SU-DHL-6 (cell line): ENCODE results near the gene FAM13C.

Source experiments
- H2AFZ ChIP-seq: fragments of 200-600 bp; sonication (generic); 2 replicates; pipeline ENCODE4 v1.6.1; 2014; ENCODE audit warnings: low read depth, mild to moderate bottlenecking, moderate library complexity, mixed read lengths, antibody characterized with exemption, low read length; ENCODE audit not compliant: severe bottlenecking
- H3F3A ChIP-seq: fragments of 200-600 bp; shearing (Covaris generic); 2 replicates; pipeline ENCODE4 v1.6.0; 2016; ENCODE audit warnings: antibody characterized with exemption, mild to moderate bottlenecking; ENCODE audit not compliant: insufficient read depth
- H3K27ac ChIP-seq: fragments of 200-600 bp; sonication (generic); 2 replicates; pipeline ENCODE4 v1.5.1; 2016; ENCODE audit warnings: low read depth, mild to moderate bottlenecking, low read length, moderate library complexity, mixed read lengths
- H3K27me3 ChIP-seq: fragments of 200-600 bp; sonication (generic), shearing (Covaris generic); 2 replicates; pipeline ENCODE4 v1.6.0; 2014; ENCODE audit warnings: mild to moderate bottlenecking, low read length
- H3K36me3 ChIP-seq: fragments of 200-600 bp; sonication (generic); 2 replicates; pipeline ENCODE4 v1.6.1; 2014; ENCODE audit warnings: mild to moderate bottlenecking, low read length, mixed read lengths
- H3K4me2 ChIP-seq: fragments of 300-600, 200-600 bp; shearing (Covaris generic), sonication (generic); 2 replicates; pipeline ENCODE4 v1.6.0; 2014; ENCODE audit warnings: low read length, low read depth, mild to moderate bottlenecking; ENCODE audit not compliant: poor library complexity, severe bottlenecking
- H3K4me3 ChIP-seq: fragments of 200-600 bp; sonication (generic); 2 replicates; pipeline ENCODE4 v1.5.1; 2014; ENCODE audit warnings: antibody characterized with exemption, low read length, mild to moderate bottlenecking, mixed read lengths; ENCODE audit not compliant: insufficient read depth, poor library complexity, severe bottlenecking
- H3K79me2 ChIP-seq: fragments of 200-600 bp; sonication (generic); 2 replicates; pipeline ENCODE4 v1.6.1; 2014; ENCODE audit warnings: mild to moderate bottlenecking, low read length, moderate library complexity; ENCODE audit not compliant: insufficient read depth
- H3K9ac ChIP-seq: fragments of 200-600 bp; sonication (generic); 2 replicates; pipeline ENCODE4 v1.7.0; 2014; ENCODE audit warnings: mild to moderate bottlenecking, low read length
- H3K9me2 ChIP-seq: fragments of 200-600 bp; sonication (generic); replicated peaks from 2 replicates; pipeline ENCODE4 v1.6.1; 2014; ENCODE audit warnings: low read length; ENCODE audit not compliant: insufficient read depth
- H3K9me3 ChIP-seq: fragments of 200-600 bp; sonication (generic); 2 replicates; pipeline ENCODE4 v1.6.1; 2014; ENCODE audit warnings: low read length, mixed read lengths; ENCODE audit not compliant: insufficient read depth
- H4K20me1 ChIP-seq: fragments of 200-600 bp; sonication (generic); 2 replicates; pipeline ENCODE4 v1.6.1; 2014; ENCODE audit warnings: low read depth, mild to moderate bottlenecking, antibody characterized with exemption, low read length, moderate library complexity, mixed read lengths
- CTCF ChIP-seq: fragments of 200-600 bp; sonication (generic); IDR thresholded peaks from one replicate; pipeline ENCODE4 v1.5.1; 2017; ENCODE audit warnings: antibody characterized with exemption, mild to moderate bottlenecking, low read length, moderate library complexity; ENCODE audit not compliant: insufficient read depth, poor library complexity, severe bottlenecking
- EZH2phosphoT487 ChIP-seq: fragments of 200-600 bp; sonication (generic), shearing (Covaris generic); conservative IDR thresholded peaks from 2 replicates; pipeline ENCODE4 v1.6.1; 2018; ENCODE audit warnings: mild to moderate bottlenecking, antibody characterized with exemption, low read length, moderate library complexity, mixed read lengths

FAM13C gene

GRCh38 chr10:59337201-59337652 is 25.1 kb downstream of the FAM13C start:
- no peak overlapping the region for H3K4me2 ChIP-seq
- H3K27me3 ChIP-seq, result no peaks in the 10 kb centered on the region
- H3K9ac ChIP-seq, result no peak overlapping the region
- no peak overlapping the region for H3K4me3 ChIP-seq
- no peak overlapping the region for H2AFZ ChIP-seq
- no peaks in the 10 kb centered on the region for H3K9me2 ChIP-seq
- H3K36me3 ChIP-seq, result no peaks in the 10 kb centered on the region
- H3F3A ChIP-seq, result no peaks in the 10 kb centered on the region
- H4K20me1 ChIP-seq, result no peaks in the 10 kb centered on the region
- H3K79me2 ChIP-seq, result no peaks in the 10 kb centered on the region
- TF ChIP-seq CTCF (no peak), EZH2phosphoT487 (no peak)
- H3K9me3 ChIP-seq, result no peaks in the 10 kb centered on the region
- no peak overlapping the region for H3K27ac ChIP-seq

GRCh38 chr10:59336632-59337031 is 25.7 kb downstream of the FAM13C start:
- no peak overlapping the region for H3K9ac ChIP-seq
- no peaks in the 10 kb centered on the region for H3K36me3 ChIP-seq
- H3K9me3 ChIP-seq, result no peaks in the 10 kb centered on the region
- H3K27ac ChIP-seq, result no peak overlapping the region
- no peak overlapping the region for H3K4me3 ChIP-seq
- no peak overlapping the region for H3K4me2 ChIP-seq
- H3F3A ChIP-seq, result no peaks in the 10 kb centered on the region
- no peaks in the 10 kb centered on the region for H4K20me1 ChIP-seq
- H3K27me3 ChIP-seq, result no peaks in the 10 kb centered on the region
- H3K79me2 ChIP-seq, result no peaks in the 10 kb centered on the region
- H3K9me2 ChIP-seq, result no peaks in the 10 kb centered on the region
- TF ChIP-seq EZH2phosphoT487, result no peak
- TF ChIP-seq CTCF, result no peak
- H2AFZ ChIP-seq, result no peak overlapping the region

GRCh38 chr10:59335497-59335896 is 26.9 kb downstream of the FAM13C start:
- no peaks in the 10 kb centered on the region for H3K9me3 ChIP-seq
- H3F3A ChIP-seq, result no peaks in the 10 kb centered on the region
- no peak overlapping the region for H3K4me3 ChIP-seq
- no peaks in the 10 kb centered on the region for H3K79me2 ChIP-seq
- H4K20me1 ChIP-seq, result no peaks in the 10 kb centered on the region
- no peaks in the 10 kb centered on the region for H3K27me3 ChIP-seq
- H3K9me2 ChIP-seq, result no peaks in the 10 kb centered on the region
- H3K9ac ChIP-seq, result no peak overlapping the region
- no peak for TF ChIP-seq CTCF
- H3K36me3 ChIP-seq, result no peaks in the 10 kb centered on the region
- H2AFZ ChIP-seq, result no peak overlapping the region
- no peak overlapping the region for H3K27ac ChIP-seq
- no peak overlapping the region for H3K4me2 ChIP-seq

- H3K27me3 ChIP-seq, result no peaks in the 10 kb centered on the region
- no peak for TF ChIP-seq CTCF
- TF ChIP-seq EZH2phosphoT487, result no peak
- H3K9ac ChIP-seq, result no peak overlapping the region
- H3F3A ChIP-seq, result no peaks in the 10 kb centered on the region
- no peak overlapping the region for H2AFZ ChIP-seq
- no peaks in the 10 kb centered on the region for H3K9me2 ChIP-seq
- no peaks in the 10 kb centered on the region for H3K79me2 ChIP-seq
- H3K4me2 ChIP-seq, result no peak overlapping the region
- H4K20me1 ChIP-seq, result no peaks in the 10 kb centered on the region
- no peak overlapping the region for H3K27ac ChIP-seq
- no peaks in the 10 kb centered on the region for H3K36me3 ChIP-seq
- no peak overlapping the region for H3K4me3 ChIP-seq
- no peaks in the 10 kb centered on the region for H3K9me3 ChIP-seq
Observed at GRCh38 chr10:59333701-59334100, 28.6 kb downstream of the FAM13C start.
